GM18951 (cell line): ENCODE results near the gene PUS10.
"Not testable (repeated sequence)": the region's sequence is repeated elsewhere in the genome, so short reads cannot be mapped to it uniquely, and the experiment has no call there.

Experiments used
- POLR2A ChIP-seq: IDR thresholded peaks from 4 replicates; pipeline ENCODE4 v1.6.1; 2011; ENCODE audit warnings: mild to moderate bottlenecking; ENCODE audit not compliant: insufficient read length, insufficient read depth; ENCODE audit errors: extremely low read depth
- in situ Hi-C: fragments of 300-500 bp; cut with MboI; formaldehyde crosslinking; loops from one replicate; pipeline ENCODE4 v1.12.0; 2022; ENCODE audit warnings: low sequenced_read_pairs, mixed read lengths, inconsistent platforms; ENCODE audit not compliant: unreplicated experiment

The PUS10 gene

DNA sequence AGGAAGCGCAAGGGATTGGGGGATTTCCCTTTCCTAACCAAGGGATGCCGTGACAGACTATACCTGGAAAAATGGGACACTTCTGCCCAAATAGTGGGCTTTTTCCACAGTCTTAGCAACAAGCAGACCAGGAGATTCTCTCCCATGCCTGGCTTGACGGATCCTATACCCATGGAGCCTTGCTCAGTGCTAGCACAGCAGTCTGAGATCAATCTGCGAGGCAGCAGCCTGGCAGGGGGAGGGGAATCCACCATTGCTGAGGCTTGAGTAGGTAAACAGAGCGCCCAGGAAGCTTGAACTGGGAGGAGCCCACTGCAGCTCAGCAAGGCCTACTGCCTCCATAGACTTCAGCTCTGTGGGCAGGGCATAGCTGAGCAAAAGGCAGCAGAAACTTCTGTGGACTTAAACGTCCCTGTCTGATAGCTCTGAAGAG, 3.2 kb upstream of the PUS10 start:
- in situ Hi-C loops = no loop called here
- TF ChIP-seq POLR2A = no peak

DNA sequence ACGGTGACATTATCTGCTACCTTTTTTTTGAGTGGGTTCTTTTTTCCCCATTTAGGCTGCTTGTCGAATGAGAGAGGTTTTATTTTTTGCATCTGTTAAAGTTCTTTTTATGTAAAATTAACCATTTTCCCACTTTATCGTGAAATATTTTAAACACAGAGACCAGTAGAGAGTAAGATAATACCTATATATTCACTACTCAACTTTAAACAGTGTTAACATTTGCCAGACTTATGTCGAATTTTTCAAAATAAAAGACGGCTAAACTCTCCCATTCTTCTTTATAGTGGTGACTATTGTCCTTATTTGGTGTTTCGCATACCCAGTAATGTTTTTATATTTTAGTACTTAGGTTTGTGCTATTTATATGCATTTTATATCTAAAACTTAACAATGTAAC, 743 bp upstream of the PUS10 start:
- in situ Hi-C loops = no loop called here
- no peak for TF ChIP-seq POLR2A

DNA sequence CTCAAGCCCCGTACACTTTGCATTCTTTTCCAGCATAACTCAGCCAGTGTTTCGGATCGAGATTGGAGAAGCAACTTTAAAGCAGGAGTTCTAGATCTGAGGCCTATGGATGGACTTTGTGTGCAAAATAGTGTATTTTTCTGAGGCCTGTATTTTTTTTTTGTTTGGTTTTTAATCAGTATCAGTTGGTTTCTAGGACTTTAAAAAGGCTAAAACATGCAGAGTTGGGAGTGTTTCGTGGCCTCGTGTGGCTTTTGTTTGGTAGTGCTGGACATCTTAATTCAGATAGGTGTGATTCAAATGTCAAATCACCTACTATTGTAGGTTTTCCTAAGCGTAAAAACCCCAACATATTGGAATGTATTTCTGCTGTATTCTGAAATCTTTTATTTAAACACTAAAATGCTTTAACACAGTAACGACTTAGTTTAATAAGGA, 282 bp upstream of the PUS10 start:
- no peak for TF ChIP-seq POLR2A
- in situ Hi-C loops = no loop called here

DNA sequence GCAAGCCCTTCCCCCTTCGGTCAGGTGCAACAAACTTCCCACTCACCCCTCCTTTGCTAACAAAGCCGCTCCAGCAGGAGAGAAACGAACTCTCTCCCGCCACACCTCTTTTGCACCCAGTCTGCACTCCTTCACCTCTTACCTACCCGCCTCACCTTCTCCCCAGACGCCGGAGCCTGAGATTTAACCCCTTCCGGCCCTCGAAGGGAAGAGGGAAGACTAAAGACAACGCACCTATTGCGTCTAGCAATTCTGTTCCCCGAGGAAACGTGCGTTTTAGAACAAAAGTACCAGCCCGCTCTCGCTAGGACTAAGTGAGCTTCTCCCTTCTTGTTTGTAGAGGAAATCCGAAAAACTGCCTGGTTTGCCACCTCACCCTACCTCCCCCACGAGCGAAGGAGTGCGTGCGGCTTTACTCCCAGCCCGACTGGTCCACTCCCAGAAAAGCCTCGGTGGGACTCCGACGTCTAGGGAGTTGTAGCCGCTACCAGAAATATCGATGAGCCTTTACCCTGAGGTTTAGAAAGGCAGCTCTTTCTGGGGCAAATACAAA, 976 bp downstream of the PUS10 start:
- in situ Hi-C loops = no loop called here
- TF ChIP-seq POLR2A = peak; percentile 66

DNA sequence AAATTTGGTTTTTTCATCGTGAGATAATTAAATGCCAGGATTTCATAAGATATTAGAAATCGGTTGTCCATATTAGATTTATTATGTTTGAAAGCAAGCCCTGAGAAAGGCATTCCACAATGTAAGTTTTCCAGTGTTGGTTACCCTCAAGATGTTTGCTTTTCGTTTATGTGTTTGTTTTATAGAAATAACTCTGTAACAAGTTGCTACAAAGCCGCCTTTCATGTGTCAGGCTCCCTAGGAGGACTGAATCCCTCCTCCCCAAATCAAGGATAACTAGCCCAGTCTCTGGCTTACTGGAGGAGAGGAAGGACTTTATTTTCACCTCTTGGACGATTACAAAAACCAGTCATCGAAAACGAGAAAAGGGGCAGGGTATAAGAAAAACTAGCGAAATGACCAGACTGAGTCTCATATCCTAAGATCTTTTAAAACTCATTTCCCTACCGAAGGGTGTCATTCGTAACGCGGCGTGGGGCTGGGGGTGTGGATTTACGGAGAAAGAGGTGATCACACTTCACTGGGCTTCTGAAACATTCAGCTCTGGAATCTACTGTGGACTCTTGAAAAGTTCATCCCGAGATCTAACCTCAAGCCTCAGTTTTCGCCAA, 1.6 kb downstream of the PUS10 start:
- in situ Hi-C loops = no loop called here
- no peak for TF ChIP-seq POLR2A

DNA sequence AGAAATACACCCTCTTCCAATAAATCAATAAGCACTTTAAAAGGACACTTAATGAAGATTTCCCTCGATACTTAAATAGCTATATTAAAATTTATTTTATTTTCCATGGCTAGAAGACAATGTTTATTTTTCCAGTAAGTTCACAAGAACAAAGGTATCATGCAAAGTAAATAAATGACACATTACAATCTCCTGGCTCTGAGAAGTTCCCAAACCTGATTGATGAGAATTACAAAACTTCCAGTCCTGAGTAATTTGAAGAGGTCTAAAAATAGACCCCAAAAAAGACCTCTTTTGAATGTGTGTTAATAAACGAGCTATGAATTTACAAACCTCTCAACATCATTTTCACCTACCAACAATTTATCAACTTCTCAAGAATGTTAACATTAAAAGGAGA, 2.1 kb downstream of the PUS10 start:
- no peak for TF ChIP-seq POLR2A
- in situ Hi-C loops = no loop called here

DNA sequence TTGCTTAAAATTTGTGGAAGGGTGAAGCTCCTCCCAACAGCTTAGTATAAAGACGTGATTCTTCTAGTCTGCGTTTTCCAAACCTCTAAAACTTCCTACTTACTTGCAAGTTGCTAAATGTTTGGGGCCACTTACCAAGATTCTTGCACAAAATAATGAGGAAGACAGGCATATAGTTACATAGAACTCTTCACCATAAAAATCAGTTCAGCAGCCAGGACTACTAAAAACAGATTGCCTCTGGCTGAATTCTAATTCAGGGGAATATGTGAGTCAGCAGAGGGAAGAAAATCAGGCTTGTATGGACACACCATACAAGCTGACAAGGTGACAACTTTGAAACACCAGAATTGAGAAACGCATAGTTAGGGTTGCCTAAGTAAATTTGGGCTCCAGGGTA, 3.3 kb downstream of the PUS10 start:
- no peak for TF ChIP-seq POLR2A
- in situ Hi-C loops = no loop called here

DNA sequence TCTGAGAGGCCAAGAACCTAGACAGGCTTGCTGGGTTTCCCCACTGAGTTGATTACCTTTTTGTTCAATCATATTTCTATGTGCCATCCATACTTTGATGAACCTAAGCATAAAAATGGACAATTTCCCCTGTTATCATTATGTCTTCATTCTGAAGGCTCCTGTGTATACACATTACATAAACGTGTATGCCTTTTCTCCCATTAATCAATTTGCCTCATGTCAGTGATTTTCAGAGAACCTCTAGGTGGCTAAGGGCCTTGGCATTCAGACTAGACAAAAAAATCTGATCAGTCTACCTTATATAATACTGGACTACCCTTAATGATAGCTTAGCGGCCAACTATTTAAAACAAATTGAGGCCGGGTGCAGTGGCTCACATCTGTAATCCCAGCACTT, 4.7 kb downstream of the PUS10 start:
- no peak for TF ChIP-seq POLR2A
- in situ Hi-C loops = no loop called here

DNA sequence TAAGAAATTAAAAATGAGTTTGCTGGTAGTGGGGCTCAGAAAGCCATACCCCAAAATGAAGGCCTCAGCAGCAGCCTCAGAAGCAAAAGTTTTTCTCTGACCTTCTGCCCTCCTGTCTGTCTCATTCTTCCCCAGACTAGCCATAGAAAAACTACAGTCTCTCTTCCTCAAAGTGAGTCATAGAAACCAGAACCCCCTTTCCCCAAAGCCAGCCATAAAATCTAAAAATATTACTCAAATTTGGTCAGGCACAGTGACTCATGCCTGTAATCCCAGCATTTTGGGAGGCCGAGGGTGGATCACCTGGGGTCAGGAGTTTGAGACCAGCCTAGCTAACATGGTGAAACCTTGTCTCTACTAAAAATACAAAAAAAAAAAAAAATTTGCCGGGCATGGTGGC, 5.8 kb downstream of the PUS10 start:
- in situ Hi-C loops = not testable (repeated sequence)

DNA sequence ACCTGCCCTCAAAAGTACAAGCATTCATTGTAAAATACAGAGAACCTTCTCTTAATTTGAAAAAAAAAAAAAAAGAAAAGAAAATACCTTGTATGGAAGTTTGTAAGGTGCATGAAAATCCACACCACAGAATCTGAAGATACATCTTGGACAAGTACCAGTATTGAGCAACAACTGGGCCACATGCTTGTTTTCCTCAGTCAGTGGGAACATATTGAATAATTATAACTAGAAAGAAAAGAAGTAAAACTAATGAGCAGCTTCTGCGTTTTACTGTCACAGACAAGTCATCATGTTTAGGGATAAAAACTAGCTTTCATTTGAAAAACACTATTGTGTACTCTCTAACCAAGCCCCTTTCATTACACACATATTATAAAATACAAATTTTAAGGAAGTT, 6.4 kb downstream of the PUS10 start:
- no peak for TF ChIP-seq POLR2A
- in situ Hi-C loops = no loop called here

DNA sequence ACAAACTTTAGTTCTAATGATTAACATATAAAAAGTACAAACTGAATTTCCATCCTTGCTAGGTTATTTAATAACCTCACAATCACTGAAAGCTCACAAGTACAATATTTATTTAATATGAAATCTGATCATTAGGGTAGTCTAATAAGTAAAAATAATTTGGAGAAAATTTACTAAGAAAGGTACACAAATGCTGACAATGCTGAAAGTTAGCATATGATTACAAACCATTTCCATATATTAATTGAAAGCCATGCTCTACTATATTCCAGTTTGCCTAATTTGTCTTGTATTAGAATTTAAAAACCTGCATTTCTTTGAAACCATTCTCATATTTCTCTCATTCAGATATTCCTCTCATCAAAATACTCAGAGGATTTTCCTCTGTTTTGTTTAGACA, 8.7 kb downstream of the PUS10 start:
- TF ChIP-seq POLR2A = no peak
- in situ Hi-C loops = no loop called here

DNA sequence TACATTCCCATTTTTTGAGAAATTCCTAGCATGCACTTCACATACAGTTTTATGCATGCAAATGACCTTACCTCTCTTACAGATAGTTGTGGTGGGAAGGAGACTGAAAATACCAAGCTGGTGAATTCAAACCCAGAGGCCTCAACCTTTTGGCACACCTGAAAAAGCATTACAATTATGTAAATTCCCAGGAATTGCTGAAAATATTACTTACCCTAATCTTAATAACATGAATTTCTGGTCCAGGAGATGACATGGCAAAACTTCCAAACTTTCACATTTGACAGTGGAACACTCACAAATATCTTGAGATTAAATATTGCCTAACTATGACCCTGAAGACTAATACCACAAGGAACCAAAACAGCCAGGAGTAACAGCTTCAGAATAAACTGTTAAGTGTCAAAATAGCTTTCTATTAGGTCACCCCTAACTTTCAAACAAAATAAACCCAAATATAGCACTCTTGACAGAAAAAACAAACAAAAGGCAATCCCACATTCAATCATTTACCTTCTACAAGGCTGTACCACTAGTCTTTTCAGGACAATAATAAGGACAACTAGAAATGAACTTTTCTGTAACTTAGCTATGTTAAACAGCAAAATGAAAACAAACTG, 11.5 kb downstream of the PUS10 start:
- in situ Hi-C loops = no loop called here

DNA sequence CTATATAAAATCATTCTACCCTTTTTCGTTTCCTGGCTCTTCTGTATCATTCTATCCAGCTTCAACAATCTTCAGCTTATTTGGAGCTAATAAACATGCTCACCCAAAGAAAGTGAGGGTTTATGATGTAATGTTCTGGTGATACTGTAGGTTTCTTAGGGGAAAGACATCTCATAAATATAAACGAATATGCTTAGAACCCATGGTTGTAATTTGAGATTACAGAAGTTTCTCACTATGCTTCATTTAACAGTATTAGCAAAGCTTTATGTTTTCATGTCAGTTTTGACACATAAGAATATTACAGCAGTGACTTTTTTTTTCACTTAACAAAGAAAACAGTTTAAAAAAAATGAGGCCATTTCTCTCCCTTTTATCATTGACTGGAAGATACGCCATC, 12.3 kb downstream of the PUS10 start:
- TF ChIP-seq POLR2A = no peak
- in situ Hi-C loops = no loop called here

More for the DNA sequence above, 11.5 kb downstream of the PUS10 start:
- TF ChIP-seq POLR2A = no peak
